Mesenteric fat pad (tissue), 1 donor: ENCODE data around the gene CETN1. TPM values are rescaled to one million over a fixed set of nuclear protein-coding genes. Genes with fewer than 3 reads are reported as not detected.

Experiments
- DNase-seq: peaks from one replicate; pipeline ENCODE4 v3.0.0-alpha.2; 2020; ENCODE audit warnings: low spot score
- total RNA-seq: library from RNA; stranded (reverse); fragmentation: NEBNext Ultra II Directional; extraction: Animal tissue kit (Norgen Biotek cat#: 25700); gene quantifications from one replicate; pipeline ENCODE4 v1.2.1, GENCODE V29; 2021
- donor health status: DM: yes; HTN: yes; CAD: no.

CETN1 gene
- total RNA-seq, 1 donor from 2014 or later: not detected

GRCh38 chr18:622289-622688 is 42.1 kb downstream of the CETN1 start:
- no peak for DNase-seq

GRCh38 chr18:623761-624620 is 43.8 kb downstream of the CETN1 start:
- no peak for DNase-seq

- DNase-seq: no peak
Observed at GRCh38 chr18:627231-627630, 47.1 kb downstream of the CETN1 start.

GRCh38 chr18:629269-630150 is 49.3 kb downstream of the CETN1 start:
- no peak for DNase-seq

- no peak for DNase-seq
Observed at GRCh38 chr18:631560-631959, 51.4 kb downstream of the CETN1 start.

Other genes with a start within 250 kb of the CETN1 start
- 36.7 TPM for gene COLEC12, start 79.7 kb upstream of the CETN1 start, total RNA-seq
- not detected for gene CLUL1, start 16.6 kb downstream of the CETN1 start, total RNA-seq
- gene TYMS, start 77.3 kb downstream of the CETN1 start, total RNA-seq: 1.2 TPM
- 54.5 TPM for gene ENOSF1, start 132.2 kb downstream of the CETN1 start, total RNA-seq
- gene YES1, start 231.9 kb downstream of the CETN1 start, total RNA-seq: 54.3 TPM